ENCODE data around the gene PRDX5.
A peak's percentile ranks its signal among the peaks of the same experiment; 100 is the strongest.
"Not testable (repeated sequence)": the region's sequence is repeated elsewhere in the genome, so short reads cannot be mapped to it uniquely, and the experiment has no call there.

The PRDX5 gene

GRCh38 chr11:64315667-64316526 is 2.0 kb upstream of the PRDX5 start:
- H3K36me3 ChIP-seq (ENCODE audit: control insufficient read depth in 5 of 5, insufficient read depth in 5 of 5, low read length in 5 of 5), result peaks cover 0 to 31% (median 27%) of the 10 kb centered on the region in 5 donors
- H3K27me3 ChIP-seq (ENCODE audit: control insufficient read depth in 5 of 5, insufficient read depth in 4 of 5, low read length in 5 of 5); H3K9ac ChIP-seq (ENCODE audit: low read length in 5 of 5); H3K4me3 ChIP-seq (ENCODE audit: low read depth in 1 of 5, low read length in 5 of 5); H3K9me3 ChIP-seq (ENCODE audit: control insufficient read depth in 5 of 5, low read length in 5 of 5): not testable (repeated sequence)
- H3K4me1 ChIP-seq (ENCODE audit: control insufficient read depth in 5 of 5, insufficient read depth in 5 of 5, low read length in 5 of 5), result peaks cover 0 to 55% (median 31%) of the 10 kb centered on the region in 5 donors
- peak overlapping the region; percentile 99 for H3K27ac ChIP-seq (ENCODE audit: low read depth, low read length)

GRCh38 chr11:64316672-64317324 is 1.1 kb upstream of the PRDX5 start:
- H3K4me1 ChIP-seq (ENCODE audit: control insufficient read depth in 5 of 5, insufficient read depth in 5 of 5, low read length in 5 of 5), result peaks cover 0 to 55% (median 31%) of the 10 kb centered on the region in 5 donors
- H3K36me3 ChIP-seq (ENCODE audit: control insufficient read depth in 5 of 5, insufficient read depth in 5 of 5, low read length in 5 of 5), result peaks cover 0 to 40% (median 31%) of the 10 kb centered on the region in 5 donors
- H3K9ac ChIP-seq (ENCODE audit: low read length in 5 of 5), result peak overlapping the region; percentile 68 to 94 (median 79)
- no peaks in the 10 kb centered on the region for H3K27me3 ChIP-seq (ENCODE audit: control insufficient read depth in 5 of 5, insufficient read depth in 4 of 5, low read length in 5 of 5)
- no peaks in the 10 kb centered on the region for H3K9me3 ChIP-seq (ENCODE audit: control insufficient read depth in 5 of 5, low read length in 5 of 5)
- peak overlapping the region; percentile 99 for H3K27ac ChIP-seq (ENCODE audit: low read depth, low read length)
- peak overlapping the region; percentile 86 to 91 (median 88) for H3K4me3 ChIP-seq (ENCODE audit: low read depth in 1 of 5, low read length in 5 of 5)

DNA sequence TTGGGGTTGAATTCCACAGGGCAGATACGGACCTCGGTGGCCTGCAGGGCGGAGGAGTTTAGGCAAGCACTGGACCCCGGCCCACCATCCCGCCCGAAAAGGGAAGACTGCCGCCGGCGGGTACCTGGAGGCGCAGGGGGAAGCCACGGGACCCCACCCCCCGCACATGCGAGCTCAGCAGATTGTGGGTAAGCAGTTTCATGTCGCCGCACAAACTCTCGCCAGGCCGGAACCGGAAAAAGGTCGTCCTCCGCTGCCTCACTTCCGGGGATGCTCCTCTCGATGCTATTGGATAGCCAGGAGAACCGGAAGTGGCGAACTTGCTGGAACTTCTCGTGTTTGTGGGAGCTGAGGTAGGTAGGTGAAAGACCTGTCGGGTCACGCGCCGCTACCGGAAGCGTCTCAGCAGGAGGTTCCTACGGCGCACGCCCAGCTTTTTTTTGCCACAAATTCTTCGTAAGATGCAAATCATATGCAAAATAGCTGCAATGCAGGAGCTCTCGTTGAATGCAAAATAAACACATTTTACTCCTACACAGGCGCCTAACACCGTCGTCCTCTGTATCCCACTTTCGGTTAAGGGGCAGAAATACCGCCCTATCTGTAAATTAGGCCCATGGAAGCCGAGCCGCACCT is 478 bp upstream of the PRDX5 start, which contains the start of gene TRMT112:
TSS of gene TRMT112 (minus strand) at position 235 of the 636 bp plus-strand sequence. CDS start at position 202, 33 bp downstream.
- Histone ChIP-seq H3K27me3 (ENCODE audit: control insufficient read depth in 5 of 5, insufficient read depth in 4 of 5, low read length in 5 of 5) (no peaks in the 10 kb centered on the region), H3K9ac (ENCODE audit: low read length in 5 of 5) (peak within 1 kb of the TSS; percentile 75 to 94 (median 88)), H3K4me3 (ENCODE audit: low read depth in 1 of 5, low read length in 5 of 5) (peak within 1 kb of the TSS; percentile 86 to 91 (median 88)), H3K36me3 (ENCODE audit: control insufficient read depth in 5 of 5, insufficient read depth in 5 of 5, low read length in 5 of 5) (peaks cover 0 to 47% (median 37%) of the 10 kb centered on the region in 5 donors), H3K4me1 (ENCODE audit: control insufficient read depth in 5 of 5, insufficient read depth in 5 of 5, low read length in 5 of 5) (peaks cover 0 to 55% (median 31%) of the 10 kb centered on the region in 5 donors), H3K27ac (ENCODE audit: low read depth, low read length) (peak within 1 kb of the TSS; percentile 99), H3K9me3 (ENCODE audit: control insufficient read depth in 5 of 5, low read length in 5 of 5) (no peaks in the 10 kb centered on the region)

DNA sequence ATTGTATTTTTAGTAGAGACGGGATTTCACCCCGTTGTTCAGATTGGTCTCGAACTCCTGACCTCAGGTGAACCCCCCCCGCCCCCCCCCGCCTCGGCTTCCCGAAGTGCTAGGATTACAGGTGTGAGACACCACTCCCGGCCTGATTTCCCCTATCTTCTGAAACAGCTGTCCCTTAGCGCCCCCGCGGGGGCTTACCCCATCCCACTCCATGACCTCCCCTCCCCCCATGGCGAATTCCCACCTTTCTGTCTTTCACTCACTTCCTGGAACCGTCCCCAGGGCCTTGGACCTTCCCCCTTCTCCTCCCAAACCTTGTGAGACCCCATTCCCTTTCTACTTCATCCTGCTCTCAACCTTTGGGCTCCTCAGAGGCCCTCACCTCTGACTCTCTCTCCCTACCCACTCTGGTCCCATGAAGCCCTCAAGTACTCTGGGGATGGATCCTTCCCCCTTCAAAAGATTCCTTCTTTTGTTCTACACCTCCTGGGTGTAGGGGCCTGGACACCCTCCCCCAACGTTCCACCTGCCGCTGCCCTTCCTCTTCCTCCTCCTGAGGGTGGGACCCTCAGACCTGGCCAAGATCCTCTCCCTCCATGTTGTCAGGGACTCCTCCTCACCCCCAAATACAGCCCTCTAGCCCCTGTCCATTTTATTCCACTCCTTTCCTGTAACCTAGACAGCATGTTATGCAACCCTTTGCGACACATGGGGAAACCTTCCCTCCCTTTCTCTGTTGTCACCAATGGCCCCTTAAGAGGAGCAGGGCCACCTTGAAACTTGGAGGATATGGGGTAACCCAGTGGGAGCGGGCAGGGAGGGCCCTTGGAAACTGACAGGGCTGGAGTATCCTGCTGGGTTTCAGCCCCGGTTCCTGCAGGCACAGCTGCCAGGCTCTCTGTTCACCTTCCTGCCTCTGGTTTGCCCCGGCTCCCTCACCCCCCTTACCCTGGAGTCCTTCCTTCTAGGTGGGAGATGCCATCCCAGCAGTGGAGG is 1.1 kb downstream of the PRDX5 start:
- H3K27me3 ChIP-seq (ENCODE audit: control insufficient read depth in 5 of 5, insufficient read depth in 4 of 5, low read length in 5 of 5), result no peaks in the 10 kb centered on the region
- peaks cover 0 to 39% (median 26%) of the 10 kb centered on the region in 5 donors for H3K4me1 ChIP-seq (ENCODE audit: control insufficient read depth in 5 of 5, insufficient read depth in 5 of 5, low read length in 5 of 5)

GRCh38 chr11:64320556-64320955 is 2.6 kb downstream of the PRDX5 start:
- Histone ChIP-seq H3K4me1 (ENCODE audit: control insufficient read depth in 5 of 5, insufficient read depth in 5 of 5, low read length in 5 of 5) (peaks cover 0 to 33% (median 21%) of the 10 kb centered on the region in 5 donors), H3K27me3 (ENCODE audit: control insufficient read depth in 5 of 5, insufficient read depth in 4 of 5, low read length in 5 of 5) (no peaks in the 10 kb centered on the region), H3K9me3 (ENCODE audit: control insufficient read depth in 5 of 5, low read length in 5 of 5) (no peaks in the 10 kb centered on the region), H3K4me3 (ENCODE audit: low read depth in 1 of 5, low read length in 5 of 5) (no peak overlapping the region), H3K36me3 (ENCODE audit: control insufficient read depth in 5 of 5, insufficient read depth in 5 of 5, low read length in 5 of 5) (peaks cover 0 to 42% (median 29%) of the 10 kb centered on the region in 5 donors), H3K9ac (ENCODE audit: low read length in 5 of 5) (no peak overlapping the region), H3K27ac (ENCODE audit: low read depth, low read length) (no peak overlapping the region)

More for the DNA sequence above, 1.1 kb downstream of the PRDX5 start:
- Histone ChIP-seq H3K36me3 (ENCODE audit: control insufficient read depth in 5 of 5, insufficient read depth in 5 of 5, low read length in 5 of 5) (peaks cover 0 to 57% (median 44%) of the 10 kb centered on the region in 5 donors), H3K9me3 (ENCODE audit: control insufficient read depth in 5 of 5, low read length in 5 of 5) (no peaks in the 10 kb centered on the region), H3K9ac (ENCODE audit: low read length in 5 of 5) (peak overlapping the region in 4 of 5 donors; percentile 38 to 94 (median 78)), H3K27ac (ENCODE audit: low read depth, low read length) (peak overlapping the region; percentile 99), H3K4me3 (ENCODE audit: low read depth in 1 of 5, low read length in 5 of 5) (peak overlapping the region; percentile 74 to 91 (median 88))

DNA sequence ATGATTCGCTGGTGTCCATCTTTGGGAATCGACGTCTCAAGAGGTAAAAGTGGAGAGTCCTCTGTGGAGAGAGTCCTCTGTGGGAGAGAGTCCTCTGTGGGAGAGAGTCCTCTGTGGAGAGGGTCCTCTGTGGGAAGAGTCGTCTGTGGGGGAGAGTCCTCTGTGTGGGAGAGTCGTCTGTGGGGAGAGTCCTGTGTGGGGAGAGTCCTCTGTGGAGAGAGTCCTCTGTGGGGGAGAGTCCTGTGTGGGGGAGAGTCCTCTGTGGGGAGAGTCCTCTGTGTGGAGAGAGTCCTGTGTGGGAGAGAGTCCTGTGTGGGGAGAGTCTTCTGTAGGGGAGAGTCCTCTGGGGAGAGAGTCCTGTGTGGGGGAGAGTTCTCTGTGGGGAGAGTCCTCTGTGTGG is 3.1 kb downstream of the PRDX5 start:
- H3K27ac ChIP-seq (ENCODE audit: low read depth, low read length), result no peak overlapping the region
- no peak overlapping the region for H3K9ac ChIP-seq (ENCODE audit: low read length in 5 of 5)

GRCh38 chr11:64321533-64321932 is 3.6 kb downstream of the PRDX5 start:
- H3K9me3 ChIP-seq (ENCODE audit: control insufficient read depth in 5 of 5, low read length in 5 of 5), result no peaks in the 10 kb centered on the region
- no peak overlapping the region for H3K9ac ChIP-seq (ENCODE audit: low read length in 5 of 5)
- H3K4me1 ChIP-seq (ENCODE audit: control insufficient read depth in 5 of 5, insufficient read depth in 5 of 5, low read length in 5 of 5), result peaks cover 0 to 27% (median 21%) of the 10 kb centered on the region in 5 donors
- no peak overlapping the region for H3K4me3 ChIP-seq (ENCODE audit: low read depth in 1 of 5, low read length in 5 of 5)
- no peak overlapping the region for H3K27ac ChIP-seq (ENCODE audit: low read depth, low read length)
- no peaks in the 10 kb centered on the region for H3K27me3 ChIP-seq (ENCODE audit: control insufficient read depth in 5 of 5, insufficient read depth in 4 of 5, low read length in 5 of 5)
- H3K36me3 ChIP-seq (ENCODE audit: control insufficient read depth in 5 of 5, insufficient read depth in 5 of 5, low read length in 5 of 5), result peaks cover 0 to 35% (median 24%) of the 10 kb centered on the region in 5 donors

More for the DNA sequence above, 3.1 kb downstream of the PRDX5 start:
- H3K4me1 ChIP-seq (ENCODE audit: control insufficient read depth in 5 of 5, insufficient read depth in 5 of 5, low read length in 5 of 5), result peaks cover 0 to 32% (median 21%) of the 10 kb centered on the region in 5 donors
- H3K27me3 ChIP-seq (ENCODE audit: control insufficient read depth in 5 of 5, insufficient read depth in 4 of 5, low read length in 5 of 5), result no peaks in the 10 kb centered on the region
- H3K9me3 ChIP-seq (ENCODE audit: control insufficient read depth in 5 of 5, low read length in 5 of 5), result no peaks in the 10 kb centered on the region
- peaks cover 0 to 37% (median 27%) of the 10 kb centered on the region in 5 donors for H3K36me3 ChIP-seq (ENCODE audit: control insufficient read depth in 5 of 5, insufficient read depth in 5 of 5, low read length in 5 of 5)
- H3K4me3 ChIP-seq (ENCODE audit: low read depth in 1 of 5, low read length in 5 of 5), result no peak overlapping the region

DNA sequence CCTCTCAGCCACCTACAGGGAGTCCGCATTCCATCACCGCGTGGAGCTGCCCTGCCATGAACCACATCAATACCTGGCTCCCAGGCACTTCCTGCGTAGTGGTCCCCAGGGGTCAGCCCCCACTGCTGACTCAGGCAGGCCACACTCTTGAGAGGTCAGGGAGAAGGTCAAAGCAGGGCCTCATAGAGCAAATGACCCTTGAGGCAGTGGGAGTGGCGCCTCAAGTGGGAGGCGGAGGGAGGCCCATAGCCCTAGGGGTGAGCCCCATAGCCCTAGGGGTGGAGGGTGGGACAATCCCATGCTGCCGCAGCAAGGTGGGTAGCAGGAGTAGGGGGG is 5.0 kb downstream of the PRDX5 start:
- Histone ChIP-seq H3K4me3 (ENCODE audit: low read depth in 1 of 5, low read length in 5 of 5) (no peak overlapping the region), H3K27me3 (ENCODE audit: control insufficient read depth in 5 of 5, insufficient read depth in 4 of 5, low read length in 5 of 5) (no peaks in the 10 kb centered on the region), H3K9me3 (ENCODE audit: control insufficient read depth in 5 of 5, low read length in 5 of 5) (no peaks in the 10 kb centered on the region), H3K4me1 (ENCODE audit: control insufficient read depth in 5 of 5, insufficient read depth in 5 of 5, low read length in 5 of 5) (peaks cover 0 to 15% (median 15%) of the 10 kb centered on the region in 5 donors), H3K36me3 (ENCODE audit: control insufficient read depth in 5 of 5, insufficient read depth in 5 of 5, low read length in 5 of 5) (peaks cover 0 to 35% (median 24%) of the 10 kb centered on the region in 5 donors), H3K9ac (ENCODE audit: low read length in 5 of 5) (no peak overlapping the region), H3K27ac (ENCODE audit: low read depth, low read length) (no peak overlapping the region)

- peaks cover 0 to 35% (median 24%) of the 10 kb centered on the region in 5 donors for H3K36me3 ChIP-seq (ENCODE audit: control insufficient read depth in 5 of 5, insufficient read depth in 5 of 5, low read length in 5 of 5)
- H3K9me3 ChIP-seq (ENCODE audit: control insufficient read depth in 5 of 5, low read length in 5 of 5), result no peaks in the 10 kb centered on the region
- peaks cover 0 to 13% (median 13%) of the 10 kb centered on the region in 5 donors for H3K4me1 ChIP-seq (ENCODE audit: control insufficient read depth in 5 of 5, insufficient read depth in 5 of 5, low read length in 5 of 5)
- no peak overlapping the region for H3K27ac ChIP-seq (ENCODE audit: low read depth, low read length)
- no peak overlapping the region for H3K4me3 ChIP-seq (ENCODE audit: low read depth in 1 of 5, low read length in 5 of 5)
- no peak overlapping the region for H3K9ac ChIP-seq (ENCODE audit: low read length in 5 of 5)
- no peaks in the 10 kb centered on the region for H3K27me3 ChIP-seq (ENCODE audit: control insufficient read depth in 5 of 5, insufficient read depth in 4 of 5, low read length in 5 of 5)
Observed at GRCh38 chr11:64323373-64323772, 5.5 kb downstream of the PRDX5 start.
